K562 (cell line): Measurements from ENCODE around the gene RBL1. TPM values are rescaled to one million over a fixed set of nuclear protein-coding genes. Genes with fewer than 3 reads are reported as not detected.
A peak's percentile ranks its signal among the peaks of the same experiment; 100 is the strongest.

ENCODE experiments used
- ATAC-seq: fragments of 200-7000 bp; cut with Tn5 transposase; 3 replicates; pipeline ENCODE4 v1.9.1; 2020; ENCODE audit warnings: moderate library complexity
- BruUV-seq: library from RNA; stranded (reverse); fragments of 400-500 nt; replicated peaks from 2 replicates; lab custom pipeline; 2021; lab: Mats Ljungman, UMichigan
- CTCF ChIA-PET: fragments of 300-600 bp; formaldehyde crosslinking; extraction: SDS; loops from one replicate; lab custom pipeline; 2021; ENCODE audit warnings: low intra/inter-chr PET ratio; lab: Yijun Ruan, JAX
- POLR2A ChIA-PET: fragments of 300-600, 350-650 bp; sonication (Branson Sonifier 250); formaldehyde crosslinking; extraction: SDS; loops from one replicate; lab custom pipeline; 2021; ENCODE audit warnings: antibody characterized with exemption, inconsistent platforms; lab: Yijun Ruan, JAX
- DNase-seq, 4 experiments: peaks; one replicate each; pipeline versions ENCODE4 v3.0.0 to v3.0.0-alpha.2; 2011 to 2018; ENCODE audit warnings: low spot score in 3 of 4, mixed read lengths in 3 of 4; ENCODE audit errors: extremely low read depth in 1 of 4
- FAIRE-seq: peaks from 2 replicates; lab custom pipeline; 2011; peaks lifted over from hg19 to GRCh38; lab: Jason Lieb, UNC
- H2AFZ ChIP-seq: 2 replicates; pipeline ENCODE4 v1.6.0; 2011; ENCODE audit warnings: low read depth, low read length, control low read depth, inconsistent platforms
- H3K27ac ChIP-seq: fragments of 200-600 bp; 3 replicates; pipeline ENCODE4 v1.8.0; 2011; ENCODE audit warnings: low read depth, mild to moderate bottlenecking, control low read depth, inconsistent platforms, low read length, moderate library complexity, mixed read lengths; ENCODE audit errors: extremely low read depth
- H3K27me3 ChIP-seq, 2 experiments: fragments of 300-600 bp in 1 of 2; 2 replicates in 1 of 2; 3 replicates in 1 of 2; pipeline versions ENCODE4 v1.6.0 to v1.8.0; 2011; ENCODE audit warnings: inconsistent platforms in 2 of 2, low read length in 2 of 2, mild to moderate bottlenecking in 1 of 2, mixed read lengths in 1 of 2, moderate library complexity in 1 of 2; ENCODE audit not compliant: control insufficient read depth in 2 of 2, insufficient read depth in 2 of 2
- H3K36me3 ChIP-seq: fragments of 300-600 bp; 3 replicates; pipeline ENCODE4 v1.8.0; 2011; ENCODE audit warnings: mild to moderate bottlenecking, low read length, inconsistent platforms; ENCODE audit not compliant: control insufficient read depth, insufficient read depth
- H3K4me1 ChIP-seq, 2 experiments: fragments of 200-600 bp in 1 of 2; replicated peaks in 1 of 2; 2 replicates in 1 of 2; 3 replicates in 1 of 2; pipeline versions ENCODE4 v1.5.1 to v1.8.0; 2011; ENCODE audit warnings: inconsistent platforms in 2 of 2, low read length in 2 of 2, mild to moderate bottlenecking in 1 of 2, mixed read lengths in 1 of 2, moderate library complexity in 1 of 2; ENCODE audit not compliant: control insufficient read depth in 2 of 2, insufficient read depth in 2 of 2
- H3K4me2 ChIP-seq: 2 replicates; pipeline ENCODE4 v1.6.1; 2011; ENCODE audit warnings: low read length, control low read depth, inconsistent platforms, mixed read lengths; ENCODE audit not compliant: insufficient read depth
- H3K4me3 ChIP-seq: fragments of 200-600 bp; sonication (generic), shearing (Covaris generic); 2 replicates; pipeline ENCODE4 v1.5.1; 2016; ENCODE audit warnings: control low read depth, inconsistent platforms
- H3K79me2 ChIP-seq: fragments of 200-600 bp; 3 replicates; pipeline ENCODE4 v1.8.0; 2011; ENCODE audit warnings: low read length, inconsistent platforms; ENCODE audit not compliant: control insufficient read depth, insufficient read depth
- H3K9ac ChIP-seq, 2 experiments: 2 replicates each; pipeline versions ENCODE4 v1.6.0 to v1.6.1; 2011; ENCODE audit warnings: low read depth in 2 of 2, low read length in 2 of 2, control low read depth in 1 of 2, inconsistent platforms in 1 of 2, mild to moderate bottlenecking in 1 of 2, mixed read lengths in 1 of 2; ENCODE audit not compliant: insufficient read depth in 1 of 2
- H3K9me1 ChIP-seq: one replicate; pipeline ENCODE4 v1.6.0; 2011; ENCODE audit warnings: inconsistent platforms, mild to moderate bottlenecking, low read length, moderate library complexity; ENCODE audit not compliant: control insufficient read depth, insufficient read depth
- H3K9me3 ChIP-seq: replicated peaks from 2 replicates; pipeline ENCODE4 v1.5.1; 2011; ENCODE audit warnings: low read depth, low read length, inconsistent platforms; ENCODE audit not compliant: control insufficient read depth, insufficient read depth
- H4K20me1 ChIP-seq: replicated peaks from 2 replicates; pipeline ENCODE4 v1.6.1; 2011; ENCODE audit warnings: low read length, inconsistent platforms, mixed read lengths; ENCODE audit not compliant: control insufficient read depth, insufficient read depth
- ATF4 ChIP-seq: fragments of 450-650 bp; formaldehyde crosslinking; IDR thresholded peaks from 2 replicates; pipeline ENCODE4 v1.4.0; 2022; ENCODE audit warnings: mild to moderate bottlenecking, moderate library complexity
- C11orf30 ChIP-seq: fragments of 450-650 bp; IDR thresholded peaks from 2 replicates; pipeline ENCODE4 v1.6.1; 2016; ENCODE audit warnings: low read depth, mild to moderate bottlenecking
- CHD1 ChIP-seq: fragments of 200-600 bp; sonication (generic); IDR thresholded peaks from one replicate; pipeline ENCODE4 v1.6.1; 2012; ENCODE audit warnings: mild to moderate bottlenecking, moderate library complexity, low read length, inconsistent platforms
- CTBP1 ChIP-seq: fragments of 450-650 bp; IDR thresholded peaks from 2 replicates; pipeline ENCODE4 v1.6.1; 2016; ENCODE audit warnings: borderline replicate concordance
- DMBX1 ChIP-seq: fragments of 250-450 bp; sonication (Bioruptor Pico); IDR thresholded peaks from 2 replicates; pipeline ENCODE4 v1.8.0; 2022; ENCODE audit warnings: inconsistent platforms, mild to moderate bottlenecking, moderate library complexity, borderline replicate concordance
- E2F5 ChIP-seq: sonication (generic); formaldehyde crosslinking; IDR thresholded peaks from 2 replicates; pipeline ENCODE4 v1.8.0; 2022; ENCODE audit warnings: mild to moderate bottlenecking, missing genetic modification reagents
- GTF2F1 ChIP-seq: IDR thresholded peaks from 2 replicates; pipeline ENCODE4 v1.6.1; 2011; ENCODE audit warnings: low read depth, low read length, improper control_type of control experiment
- NCOA1 ChIP-seq: fragments of 450-650 bp; IDR thresholded peaks from 2 replicates; pipeline ENCODE4 v1.6.1; 2016; ENCODE audit warnings: low read depth
- NUFIP1 ChIP-seq: fragments of 450-650 bp; IDR thresholded peaks from 2 replicates; pipeline ENCODE4 v1.6.1; 2018; ENCODE audit not compliant: partially characterized antibody
- PML ChIP-seq: IDR thresholded peaks from 2 replicates; pipeline ENCODE4 v1.6.1; 2012; ENCODE audit warnings: low read length, inconsistent platforms
- TAF15 ChIP-seq: fragments of 200-400 bp; formaldehyde crosslinking; IDR thresholded peaks from 2 replicates; pipeline ENCODE4 v1.6.1; 2017; ENCODE audit warnings: mild to moderate bottlenecking, low read depth, low read length, moderate library complexity
- TCFL5 ChIP-seq: fragments of 250-450 bp; sonication (Bioruptor Pico); conservative IDR thresholded peaks from 2 replicates; pipeline ENCODE4 v1.6.1; 2021; ENCODE audit warnings: mild to moderate bottlenecking, moderate library complexity, matching md5 sums
- THAP12 ChIP-seq: fragments of 250-450 bp; sonication (Bioruptor Pico); IDR thresholded peaks from 2 replicates; pipeline ENCODE4 v1.9.0; 2021; ENCODE audit warnings: mild to moderate bottlenecking, inconsistent platforms
- ZBTB34 ChIP-seq: fragments of 250-450 bp; sonication (Bioruptor Pico); IDR thresholded peaks from 2 replicates; pipeline ENCODE4 v1.8.0; 2021; ENCODE audit warnings: mild to moderate bottlenecking, moderate library complexity
- ZNF785 ChIP-seq: fragments of 250-450 bp; sonication (Bioruptor Pico); IDR thresholded peaks from 2 replicates; pipeline ENCODE4 v1.4.0; 2020; ENCODE audit warnings: mild to moderate bottlenecking
- WGBS: fragments of 100-300 bp; shearing (Covaris generic); methylation state at CpG from one replicate; pipeline ENCODE4 v1.1.6; 2016; ENCODE audit warnings: low coverage, mixed read lengths; ENCODE audit not compliant: insufficient coverage; ENCODE audit errors: missing lambda C conversion rate; 5-methylcytosine and 5-hydroxymethylcytosine counted together
- in situ Hi-C: fragments of 300-500 bp; cut with MboI; formaldehyde crosslinking; loops from 4 replicates; pipeline ENCODE4 v1.15.0; 2018; ENCODE audit warnings: inconsistent platforms, mixed read lengths
- intact Hi-C: fragments of 100-400 bp; cut with micrococcal nuclease; formaldehyde crosslinking; loops from 2 replicates; pipeline ENCODE4 v1.14.2; 2022
- polyA plus RNA-seq, 8 experiments: library from polyadenylated mRNA; depleted of rRNA in 4 of 8; stranded (reverse) in 5 of 8; unstranded in 3 of 8; fragments of >200 nt; fragmentation: Nextera tagmentation in 2 of 8; fragmentation: Illumina TruSeq in 1 of 8; extraction: Ambion mirVana in 2 of 8; extraction: Trizol in 1 of 8; gene quantifications; 2 replicates each; pipeline versions ENCODE4 v1.2.1 to v1.2.3, GENCODE V29; 2011 to 2014; ENCODE audit warnings: inconsistent platforms in 1 of 8, missing spikeins in 1 of 8
- total RNA-seq, 7 experiments: library from RNA; depleted of rRNA in 6 of 7; stranded (reverse); fragments of >200 nt in 6 of 7; fragmentation: Illumina TruSeq in 2 of 7; extraction: Trizol in 2 of 7; gene quantifications; 2 replicates each; pipeline versions ENCODE4 v1.2.1 to v1.2.3, GENCODE V29; 2011 to 2021; ENCODE audit warnings: low replicate concordance in 1 of 7

RBL1 gene
- total and polyA plus RNA-seq, 9 of the 15 experiments (the other 6 are each of a cell fraction or from before 2014, with no cell fraction given) = 4.0 to 25.9 (median 15.6) TPM

- ChIA-PET CTCF (no interaction called here), POLR2A (interaction anchor here (0.6 to 0.8 kb wide), 2 partner anchors 125 to 629 kb away, joined by 3 read pairs; partner anchors contain the start of genes MROH8 and RPN2)
- Histone ChIP-seq H3K36me3 (peaks cover 59% of the 10 kb centered on the region), H3K27me3 (no peaks in the 10 kb centered on the region), H3K9me3 (no peaks in the 10 kb centered on the region), H3K4me3 (no peak overlapping the region), H3K4me2 (no peak overlapping the region), H3K27ac (no peak overlapping the region), H3K4me1 (no peaks in the 10 kb centered on the region), H3K9ac (no peak overlapping the region), H4K20me1 (no peaks in the 10 kb centered on the region), H3K9me1 (no peaks in the 10 kb centered on the region), H3K79me2 (no peaks in the 10 kb centered on the region), H2AFZ (no peak overlapping the region)
- FAIRE-seq (no peak), DNase-seq (no peak), ATAC-seq (no peak)
- TF ChIP-seq THAP12 (CRISPR knock-in tag) = no peak
- TF ChIP-seq DMBX1 (CRISPR knock-in tag) = no peak
- TF ChIP-seq CHD1 = no peak
- TF ChIP-seq CTBP1 = no peak
- no peak for TF ChIP-seq NCOA1
- no peak for TF ChIP-seq TAF15
- no peak for TF ChIP-seq ZBTB34 (CRISPR knock-in tag)
- no peak for TF ChIP-seq C11orf30
- no peak for TF ChIP-seq NUFIP1
- TF ChIP-seq TCFL5 = no peak
- TF ChIP-seq PML = no peak
- no peak for TF ChIP-seq ZNF785 (CRISPR knock-in tag)
- no peak for TF ChIP-seq ATF4 (CRISPR knock-in tag)
- TF ChIP-seq E2F5 (CRISPR knock-in tag) = no peak
- no peak for TF ChIP-seq GTF2F1
- intact Hi-C loops (no loop called here), in situ Hi-C loops (no loop called here)
- TSS peak; percentile 10 for BruUV-seq
- 95% methylated on average over 4 of the region's 4 CpGs for whole genome bisulfite sequencing
Observed at GRCh38 chr20:37053230-37053950, 42.4 kb downstream of the RBL1 start.
